CD1c-positive myeloid dendritic cell (primary cell): ENCODE measurements around the gene CTNNBL1.

Source experiments
- DNase-seq: peaks from one replicate; pipeline ENCODE4 v3.0.0-alpha.2; 2016; ENCODE audit errors: extremely low spot score

Gene CTNNBL1

GRCh38 chr20:37915800-37916570 is 222.2 kb downstream of the CTNNBL1 start:
- no peak for DNase-seq

- no peak for DNase-seq
These were observed 223.6 kb downstream of the CTNNBL1 start for GRCh38 chr20:37917461-37917860.

DNA sequence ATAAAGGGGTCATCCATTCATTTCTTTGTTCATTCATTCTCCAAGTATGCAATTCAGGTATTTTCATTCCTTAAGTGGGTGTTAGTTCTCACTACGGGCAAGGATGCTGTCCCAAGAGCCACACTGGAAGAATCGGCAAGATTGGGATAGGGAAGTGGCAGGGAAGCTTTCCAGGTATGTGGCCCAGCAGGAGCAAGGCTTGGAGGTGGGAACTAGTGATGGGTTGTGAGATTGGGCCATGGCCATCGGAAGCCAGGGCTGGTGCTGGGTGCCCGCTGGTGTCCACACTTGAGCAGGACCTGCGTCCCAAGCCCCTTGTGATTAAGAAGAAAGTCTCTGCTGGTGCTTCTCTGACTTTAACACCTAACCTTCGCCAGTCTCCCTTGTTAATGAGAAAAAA is 224.2 kb downstream of the CTNNBL1 start:
- DNase-seq: no peak

DNA sequence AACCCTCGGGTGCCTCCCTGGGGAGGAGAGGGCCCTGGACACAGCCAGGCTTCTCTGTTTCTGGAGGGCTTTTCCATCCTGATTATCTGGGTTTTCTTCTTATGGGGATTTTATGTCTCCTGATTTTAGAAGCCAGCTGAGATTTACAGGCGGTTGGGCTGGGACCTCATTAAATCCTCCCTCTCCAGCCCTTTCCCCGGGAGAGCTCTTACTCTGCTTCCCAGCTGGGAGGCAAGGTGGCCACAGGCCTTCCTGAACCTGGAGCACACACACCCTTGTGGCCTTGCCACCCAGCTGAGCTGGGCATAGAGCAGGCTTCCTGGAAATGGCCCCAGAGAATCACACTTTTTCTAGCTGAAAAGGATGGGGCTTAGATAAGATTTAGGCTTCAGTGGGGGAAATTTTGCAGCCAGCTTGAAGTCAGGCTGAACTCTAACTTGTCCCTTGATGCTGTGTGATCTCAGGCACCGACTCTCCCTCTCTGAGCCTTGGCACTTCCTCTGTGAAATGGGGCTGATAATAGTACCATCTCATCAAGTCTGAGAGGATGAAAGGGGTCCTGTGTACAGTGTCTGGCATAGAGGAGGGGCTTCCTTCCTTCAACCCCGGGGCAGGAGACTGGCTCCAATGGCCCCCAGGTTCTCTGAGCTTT is 225.7 kb downstream of the CTNNBL1 start:
- no peak for DNase-seq

DNA sequence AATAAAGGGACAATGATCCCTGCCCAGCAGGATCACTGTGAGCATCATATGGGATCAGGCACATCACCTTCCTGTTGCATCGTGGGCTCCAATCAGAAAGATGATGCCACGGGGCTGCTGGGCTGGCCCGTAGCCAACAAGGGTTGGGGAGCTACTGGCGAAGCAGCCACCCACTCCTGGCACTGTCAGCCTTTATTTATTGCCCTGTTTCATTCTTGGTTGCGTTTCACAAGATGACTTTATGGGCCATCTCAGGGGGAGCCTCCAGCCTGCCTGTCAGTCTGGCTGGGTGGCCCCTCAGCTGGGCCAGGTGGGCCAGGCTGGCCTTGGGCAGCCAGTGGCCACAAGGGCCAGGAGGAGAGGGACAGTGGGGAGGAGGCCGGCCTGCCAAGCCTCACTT is 226.4 kb downstream of the CTNNBL1 start:
- no peak for DNase-seq

GRCh38 chr20:37920679-37921322 is 227.0 kb downstream of the CTNNBL1 start:
- no peak for DNase-seq

- peak; percentile 26 for DNase-seq
These were observed 227.6 kb downstream of the CTNNBL1 start for GRCh38 chr20:37921341-37921929.
